ENCODE measurements around the gene PNLIPRP3.

GRCh38 chr10:116487522-116488430, 60.1 kb downstream of the PNLIPRP3 start:
- TF ChIP-seq CTCF (IDR thresholded peaks at IDR 0.05) (no peak), EZH2 (IDR thresholded peaks at IDR 0.05; ENCODE audit: borderline replicate concordance, insufficient read depth, low read depth, low read length, poor library complexity, severe bottlenecking) (no peak)
